Loucy (cell line): Measurements from ENCODE around the gene GADL1.

Experiments used
- CTCF ChIP-seq: fragments of 200-600 bp; sonication (generic); conservative IDR thresholded peaks from 2 replicates; pipeline ENCODE4 v1.5.1; 2014; ENCODE audit warnings: mild to moderate bottlenecking, antibody characterized with exemption, low read length
- EZH2phosphoT487 ChIP-seq: fragments of 200-600 bp; IDR thresholded peaks from 2 replicates; pipeline ENCODE4 v1.6.1; 2018; ENCODE audit warnings: antibody characterized with exemption, mild to moderate bottlenecking, moderate library complexity, borderline replicate concordance

DNA sequence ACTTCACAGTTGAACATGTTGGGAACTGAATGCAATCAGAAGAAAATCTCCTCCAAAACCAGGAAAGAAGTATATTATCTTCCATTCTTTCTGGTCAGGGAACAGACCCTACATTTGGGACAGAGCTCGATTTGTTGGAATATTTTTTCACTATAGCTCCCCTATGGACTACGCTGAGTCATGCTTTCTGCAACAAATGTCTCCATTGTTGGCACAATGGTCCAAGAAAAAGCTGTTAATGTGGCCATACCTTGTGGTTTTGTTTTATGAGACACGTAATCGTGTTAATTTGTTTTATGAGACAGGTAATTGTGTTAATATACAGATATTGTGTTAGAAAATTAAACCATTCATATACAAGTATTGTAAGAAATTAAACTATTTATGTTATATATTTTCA lies 186.6 kb downstream of the GADL1 start:
- TF ChIP-seq CTCF (no peak), EZH2phosphoT487 (no peak)
